K562 (cell line): ENCODE data around the gene PCNX3. TPM values are rescaled to one million over a fixed set of nuclear protein-coding genes. Genes with fewer than 3 reads are reported as not detected.
A peak's percentile ranks its signal among the peaks of the same experiment; 100 is the strongest.
"Not testable (repeated sequence)": the region's sequence is repeated elsewhere in the genome, so short reads cannot be mapped to it uniquely, and the experiment has no call there.

Experiments
- ATAC-seq: fragments of 200-7000 bp; cut with Tn5 transposase; 3 replicates; pipeline ENCODE4 v1.9.1; 2020; ENCODE audit warnings: moderate library complexity
- BruUV-seq: library from RNA; stranded (reverse); fragments of 400-500 nt; replicated peaks from 2 replicates; lab custom pipeline; 2021; lab: Mats Ljungman, UMichigan
- CTCF ChIA-PET: fragments of 300-600 bp; formaldehyde crosslinking; extraction: SDS; loops from one replicate; lab custom pipeline; 2021; ENCODE audit warnings: low intra/inter-chr PET ratio; lab: Yijun Ruan, JAX
- POLR2A ChIA-PET: fragments of 300-600, 350-650 bp; sonication (Branson Sonifier 250); formaldehyde crosslinking; extraction: SDS; loops from one replicate; lab custom pipeline; 2021; ENCODE audit warnings: antibody characterized with exemption, inconsistent platforms; lab: Yijun Ruan, JAX
- DNase-seq, 4 experiments: peaks; one replicate each; pipeline versions ENCODE4 v3.0.0 to v3.0.0-alpha.2; 2011 to 2018; ENCODE audit warnings: low spot score in 3 of 4, mixed read lengths in 3 of 4; ENCODE audit errors: extremely low read depth in 1 of 4
- FAIRE-seq: peaks from 2 replicates; lab custom pipeline; 2011; peaks lifted over from hg19 to GRCh38; lab: Jason Lieb, UNC
- H2AFZ ChIP-seq: 2 replicates; pipeline ENCODE4 v1.6.0; 2011; ENCODE audit warnings: low read depth, low read length, control low read depth, inconsistent platforms
- H3K27ac ChIP-seq: fragments of 200-600 bp; 3 replicates; pipeline ENCODE4 v1.8.0; 2011; ENCODE audit warnings: low read depth, mild to moderate bottlenecking, control low read depth, inconsistent platforms, low read length, moderate library complexity, mixed read lengths; ENCODE audit errors: extremely low read depth
- H3K27me3 ChIP-seq, 2 experiments: fragments of 300-600 bp in 1 of 2; 2 replicates in 1 of 2; 3 replicates in 1 of 2; pipeline versions ENCODE4 v1.6.0 to v1.8.0; 2011; ENCODE audit warnings: inconsistent platforms in 2 of 2, low read length in 2 of 2, mild to moderate bottlenecking in 1 of 2, mixed read lengths in 1 of 2, moderate library complexity in 1 of 2; ENCODE audit not compliant: control insufficient read depth in 2 of 2, insufficient read depth in 2 of 2
- H3K36me3 ChIP-seq: fragments of 300-600 bp; 3 replicates; pipeline ENCODE4 v1.8.0; 2011; ENCODE audit warnings: mild to moderate bottlenecking, low read length, inconsistent platforms; ENCODE audit not compliant: control insufficient read depth, insufficient read depth
- H3K4me1 ChIP-seq, 2 experiments: fragments of 200-600 bp in 1 of 2; replicated peaks in 1 of 2; 2 replicates in 1 of 2; 3 replicates in 1 of 2; pipeline versions ENCODE4 v1.5.1 to v1.8.0; 2011; ENCODE audit warnings: inconsistent platforms in 2 of 2, low read length in 2 of 2, mild to moderate bottlenecking in 1 of 2, mixed read lengths in 1 of 2, moderate library complexity in 1 of 2; ENCODE audit not compliant: control insufficient read depth in 2 of 2, insufficient read depth in 2 of 2
- H3K4me2 ChIP-seq: 2 replicates; pipeline ENCODE4 v1.6.1; 2011; ENCODE audit warnings: low read length, control low read depth, inconsistent platforms, mixed read lengths; ENCODE audit not compliant: insufficient read depth
- H3K4me3 ChIP-seq: fragments of 200-600 bp; sonication (generic), shearing (Covaris generic); 2 replicates; pipeline ENCODE4 v1.5.1; 2016; ENCODE audit warnings: control low read depth, inconsistent platforms
- H3K79me2 ChIP-seq: fragments of 200-600 bp; 3 replicates; pipeline ENCODE4 v1.8.0; 2011; ENCODE audit warnings: low read length, inconsistent platforms; ENCODE audit not compliant: control insufficient read depth, insufficient read depth
- H3K9ac ChIP-seq, 2 experiments: 2 replicates each; pipeline versions ENCODE4 v1.6.0 to v1.6.1; 2011; ENCODE audit warnings: low read depth in 2 of 2, low read length in 2 of 2, control low read depth in 1 of 2, inconsistent platforms in 1 of 2, mild to moderate bottlenecking in 1 of 2, mixed read lengths in 1 of 2; ENCODE audit not compliant: insufficient read depth in 1 of 2
- H3K9me1 ChIP-seq: one replicate; pipeline ENCODE4 v1.6.0; 2011; ENCODE audit warnings: inconsistent platforms, mild to moderate bottlenecking, low read length, moderate library complexity; ENCODE audit not compliant: control insufficient read depth, insufficient read depth
- H3K9me3 ChIP-seq: replicated peaks from 2 replicates; pipeline ENCODE4 v1.5.1; 2011; ENCODE audit warnings: low read depth, low read length, inconsistent platforms; ENCODE audit not compliant: control insufficient read depth, insufficient read depth
- H4K20me1 ChIP-seq: replicated peaks from 2 replicates; pipeline ENCODE4 v1.6.1; 2011; ENCODE audit warnings: low read length, inconsistent platforms, mixed read lengths; ENCODE audit not compliant: control insufficient read depth, insufficient read depth
- SIN3B ChIP-seq: fragments of 450-650 bp; IDR thresholded peaks from 2 replicates; pipeline ENCODE4 v1.6.1; 2017; ENCODE audit warnings: low read depth, mild to moderate bottlenecking, moderate library complexity
- WGBS: fragments of 100-300 bp; shearing (Covaris generic); methylation state at CpG from one replicate; pipeline ENCODE4 v1.1.6; 2016; ENCODE audit warnings: low coverage, mixed read lengths; ENCODE audit not compliant: insufficient coverage; ENCODE audit errors: missing lambda C conversion rate; 5-methylcytosine and 5-hydroxymethylcytosine counted together
- in situ Hi-C: fragments of 300-500 bp; cut with MboI; formaldehyde crosslinking; loops from 4 replicates; pipeline ENCODE4 v1.15.0; 2018; ENCODE audit warnings: inconsistent platforms, mixed read lengths
- intact Hi-C: fragments of 100-400 bp; cut with micrococcal nuclease; formaldehyde crosslinking; loops from 2 replicates; pipeline ENCODE4 v1.14.2; 2022
- polyA plus RNA-seq, 8 experiments: library from polyadenylated mRNA; depleted of rRNA in 4 of 8; stranded (reverse) in 5 of 8; unstranded in 3 of 8; fragments of >200 nt; fragmentation: Nextera tagmentation in 2 of 8; fragmentation: Illumina TruSeq in 1 of 8; extraction: Ambion mirVana in 2 of 8; extraction: Trizol in 1 of 8; gene quantifications; 2 replicates each; pipeline versions ENCODE4 v1.2.1 to v1.2.3, GENCODE V29; 2011 to 2014; ENCODE audit warnings: inconsistent platforms in 1 of 8, missing spikeins in 1 of 8
- total RNA-seq, 7 experiments: library from RNA; depleted of rRNA in 6 of 7; stranded (reverse); fragments of >200 nt in 6 of 7; fragmentation: Illumina TruSeq in 2 of 7; extraction: Trizol in 2 of 7; gene quantifications; 2 replicates each; pipeline versions ENCODE4 v1.2.1 to v1.2.3, GENCODE V29; 2011 to 2021; ENCODE audit warnings: low replicate concordance in 1 of 7

PCNX3 gene
- total and polyA plus RNA-seq, 9 of the 15 experiments (the other 6 are each of a cell fraction or from before 2014, with no cell fraction given), result 0.11 to 47.8 (median 12.8) TPM

DNA sequence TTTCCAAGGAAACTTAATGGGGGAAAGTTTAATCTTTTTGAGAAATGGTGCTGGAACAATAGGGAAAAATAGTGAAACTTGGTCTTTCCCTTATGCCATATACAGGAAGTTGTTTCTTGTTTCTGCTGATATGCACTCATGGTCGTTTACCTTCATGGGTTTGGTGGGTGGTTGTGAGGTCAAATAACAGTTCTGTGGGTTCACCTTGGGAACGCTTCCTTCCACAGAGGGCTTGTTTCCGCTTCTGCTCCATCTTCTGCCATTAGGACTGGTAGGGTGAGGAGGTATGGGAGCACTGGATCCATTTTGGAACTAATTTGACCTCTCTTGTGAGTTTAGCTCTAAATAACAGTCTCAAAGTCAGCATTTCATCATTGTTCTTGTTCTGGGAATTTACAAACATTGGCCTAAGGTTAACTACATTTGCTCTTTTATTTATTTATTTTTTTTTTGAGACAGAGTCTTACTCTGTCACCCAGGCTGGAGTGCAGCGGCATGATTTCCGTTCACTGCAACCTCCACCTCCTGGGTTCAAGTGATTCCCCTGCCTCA, 64.7 kb downstream of the PCNX3 start:
- H3K36me3 ChIP-seq, result no peaks in the 10 kb centered on the region
- no peak overlapping the region for H3K4me3 ChIP-seq
- no peak for DNase-seq
- H3K9me1 ChIP-seq, result no peaks in the 10 kb centered on the region
- ChIA-PET CTCF (no interaction called here), POLR2A (interaction anchor here (0.6 to 1.4 kb wide), 3 partner anchors 21 to 69 kb away, joined by 3 read pairs; no protein-coding TSS in a partner anchor)
- BruUV-seq, result no TSS peak
- FAIRE-seq, result no peak
- intact Hi-C loops (no loop called here), in situ Hi-C loops (no loop called here)
- 69% methylated on average over 5 of the region's 5 CpGs for WGBS
- no peak for TF ChIP-seq SIN3B
- no peak overlapping the region for H3K9ac ChIP-seq
- peak overlapping the region; percentile 83 for H2AFZ ChIP-seq
- H3K4me1 ChIP-seq, result no peaks in the 10 kb centered on the region; a peak in 1 of 5 replicates
- H3K79me2 ChIP-seq, result no peaks in the 10 kb centered on the region
- no peaks in the 10 kb centered on the region; a peak in 1 of 5 replicates for H3K27me3 ChIP-seq
- no peak overlapping the region for H3K4me2 ChIP-seq
- H4K20me1 ChIP-seq, result no peaks in the 10 kb centered on the region
- H3K9me3 ChIP-seq, result no peaks in the 10 kb centered on the region
- no peak for ATAC-seq
- H3K27ac ChIP-seq, result no peak overlapping the region

DNA sequence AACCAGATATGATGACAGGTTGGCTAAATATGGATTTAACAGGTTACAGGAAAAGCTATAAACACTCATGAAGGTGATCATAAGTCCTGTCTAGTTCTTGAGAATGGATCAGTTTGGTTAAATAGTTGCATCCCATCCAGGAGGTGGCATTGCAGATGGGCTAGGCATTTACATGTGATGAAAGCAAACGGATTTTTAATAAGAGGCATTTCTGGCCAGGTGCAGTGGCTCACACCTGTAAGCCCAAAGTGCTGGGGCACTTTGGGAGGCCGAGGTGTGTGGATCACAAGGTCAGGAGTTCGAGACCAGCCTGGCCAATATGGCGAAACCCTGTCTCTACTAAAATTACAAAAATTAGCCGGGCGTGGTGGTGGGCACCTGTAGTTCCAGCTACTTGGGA, 67.9 kb downstream of the PCNX3 start:
- H3K9ac ChIP-seq, ATAC-seq, H3K27ac ChIP-seq, H3K9me3 ChIP-seq, H3K4me1 ChIP-seq, H3K79me2 ChIP-seq, intact Hi-C loops, FAIRE-seq, H2AFZ ChIP-seq, H3K9me1 ChIP-seq, H4K20me1 ChIP-seq, H3K4me3 ChIP-seq, H3K4me2 ChIP-seq, BruUV-seq, CTCF ChIA-PET, H3K27me3 ChIP-seq, in situ Hi-C loops, H3K36me3 ChIP-seq, DNase-seq: not testable (repeated sequence)
- WGBS, result 38% methylated on average over 6 of the region's 6 CpGs
- POLR2A ChIA-PET, result interaction anchor here (0.7 kb wide), 1 partner anchor 8 kb away, joined by 4 read pairs; no protein-coding TSS in a partner anchor
